NCI-H69 (cell line): Measurements from ENCODE around the gene EFNB1.
"Not testable (repeated sequence)": the region's sequence is repeated elsewhere in the genome, so short reads cannot be mapped to it uniquely, and the experiment has no call there.

Source experiments
- DNase-seq: peaks from one replicate; lab custom pipeline; 2025; lab: John Stamatoyannopoulos, UW

Gene EFNB1

DNA sequence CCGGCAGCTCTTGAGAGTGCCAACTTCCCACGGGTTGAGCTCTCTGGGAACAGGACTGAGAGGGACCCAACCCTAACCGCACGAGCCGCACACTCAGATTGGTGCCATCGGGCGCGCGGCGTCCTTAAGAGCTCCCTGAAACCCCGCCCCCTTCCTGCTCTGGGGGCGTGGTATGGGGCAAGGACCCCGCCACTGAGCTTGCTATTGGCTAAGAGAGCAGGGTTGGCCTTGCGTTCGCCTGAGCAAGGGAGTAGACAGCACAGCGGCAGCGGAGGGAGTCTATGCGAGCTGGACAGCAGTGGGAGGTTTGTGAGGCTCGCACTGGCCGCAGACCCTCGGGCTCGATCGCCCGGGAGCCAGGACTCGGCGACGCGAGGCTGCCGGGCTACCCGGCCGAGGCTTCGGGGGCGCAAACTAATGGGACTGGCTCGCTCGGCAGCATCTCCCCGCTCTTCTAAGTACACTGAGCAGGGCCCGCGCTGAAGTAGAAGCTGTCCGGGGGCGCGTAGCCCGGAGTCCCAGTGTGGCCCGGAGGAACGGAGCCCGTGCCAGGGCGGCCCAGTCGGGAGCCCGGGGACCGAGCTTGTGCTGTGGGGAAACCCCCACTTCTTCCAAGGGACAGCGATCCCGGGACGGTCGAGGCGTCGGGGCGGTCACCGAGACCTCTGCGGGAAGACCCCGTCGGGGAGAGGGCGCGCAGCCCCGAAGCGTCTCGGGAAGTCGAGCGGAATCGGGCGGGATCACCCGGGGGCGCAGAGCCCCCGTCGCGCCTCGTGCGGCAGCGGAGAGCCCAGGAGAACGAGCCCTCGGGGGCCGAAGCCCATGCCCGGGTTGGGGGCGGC is at the start of gene EFNB1:
Gene EFNB1, plus strand, starts transcription at position 282 of the 842 bp plus-strand sequence. CDS start 756 bp downstream, outside the sequence.
- peak; percentile 97 for DNase-seq

DNA sequence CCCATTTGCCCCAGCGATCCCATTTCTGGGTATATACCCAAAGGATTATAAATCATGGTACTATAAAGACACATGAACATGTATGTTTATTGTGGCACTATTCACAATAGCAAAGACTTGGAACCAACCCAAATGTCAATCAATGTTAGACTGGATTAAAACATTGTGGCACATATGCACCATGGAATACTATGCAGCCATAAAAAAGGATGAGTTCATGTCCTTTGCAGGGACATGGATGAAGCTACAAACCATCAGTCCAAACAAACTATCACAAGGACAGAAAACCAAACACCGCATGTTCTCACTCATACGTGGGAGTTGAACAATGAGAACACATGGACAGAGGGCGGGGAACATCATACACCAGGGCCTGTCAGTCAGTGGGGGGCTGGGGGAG is 47.5 kb upstream of the EFNB1 start:
- DNase-seq: not testable (repeated sequence)

DNA sequence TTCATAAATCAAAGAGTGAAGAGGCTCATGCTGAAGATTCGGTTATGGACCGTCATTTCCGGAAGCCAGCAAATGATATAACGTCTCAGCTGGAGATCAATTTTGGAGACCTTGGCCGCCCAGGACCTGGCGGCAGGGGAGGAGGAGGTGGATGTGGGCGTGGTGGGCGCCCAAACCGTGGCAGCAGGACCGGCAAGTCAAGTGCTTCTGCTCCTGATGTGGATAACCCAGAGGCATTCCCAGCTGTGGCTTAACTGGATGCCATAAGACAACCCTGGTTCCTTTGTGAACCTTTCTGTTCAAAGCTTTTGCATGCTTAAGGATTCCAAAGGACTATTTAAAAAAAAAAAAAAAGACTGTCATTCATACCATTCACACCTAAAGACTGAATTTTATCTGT is 44.0 kb upstream of the EFNB1 start:
- DNase-seq: peak; percentile 0

DNA sequence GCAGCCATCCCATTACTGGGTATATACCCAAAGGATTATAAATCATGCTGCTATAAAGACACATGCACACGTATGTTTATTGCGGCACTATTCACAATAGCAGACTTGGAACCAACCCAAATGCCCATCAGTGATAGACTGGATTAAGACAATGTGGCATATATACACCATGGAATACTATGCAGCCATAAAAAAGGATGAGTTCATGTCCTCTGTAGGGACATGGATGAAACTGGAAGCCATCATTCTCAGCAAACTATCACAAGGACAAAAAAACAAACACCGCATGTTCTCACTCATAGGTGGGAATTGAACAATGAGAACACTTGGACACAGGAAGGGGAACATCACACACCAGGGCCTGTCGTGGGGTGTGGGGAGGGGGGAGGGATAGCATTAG is 42.2 kb upstream of the EFNB1 start:
- not testable (repeated sequence) for DNase-seq

DNA sequence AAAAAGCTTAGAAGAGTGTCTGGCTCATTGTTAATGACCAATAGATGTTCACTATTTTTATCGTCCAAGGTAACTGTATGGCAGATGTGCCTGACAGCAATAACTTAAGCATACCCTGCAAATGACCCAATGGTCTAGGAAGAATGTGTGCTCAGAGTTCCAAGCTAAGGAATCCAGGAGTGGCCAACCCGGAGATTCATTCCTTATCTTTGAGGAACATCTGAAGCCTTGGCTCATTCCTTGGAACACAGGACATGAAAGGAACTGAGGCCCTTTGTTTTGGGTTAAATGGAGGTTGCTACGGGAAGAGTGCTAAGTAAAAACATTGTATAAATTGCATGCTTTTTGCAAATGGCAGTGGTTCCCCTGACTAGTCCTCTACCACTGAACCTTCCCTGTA is 38.9 kb upstream of the EFNB1 start:
- DNase-seq: no peak

DNA sequence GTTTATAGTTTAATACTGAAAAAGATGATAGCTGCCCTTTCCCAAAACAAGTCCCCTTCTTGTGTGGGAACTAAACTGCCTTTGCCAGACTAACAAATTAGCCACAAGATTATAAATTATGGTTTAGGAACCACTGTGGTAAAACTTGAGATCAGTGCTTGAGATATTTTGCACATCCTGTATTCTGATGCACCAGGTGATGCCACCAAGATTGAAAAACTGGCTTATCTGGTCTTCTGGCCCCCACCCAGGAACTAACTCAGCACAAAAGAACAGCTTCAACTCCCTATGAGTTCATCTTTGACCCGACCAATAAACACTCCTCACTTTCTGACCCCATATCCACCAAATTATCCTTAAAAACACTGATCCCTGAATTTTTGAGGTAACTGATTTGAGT is 36.7 kb upstream of the EFNB1 start:
- no peak for DNase-seq

DNA sequence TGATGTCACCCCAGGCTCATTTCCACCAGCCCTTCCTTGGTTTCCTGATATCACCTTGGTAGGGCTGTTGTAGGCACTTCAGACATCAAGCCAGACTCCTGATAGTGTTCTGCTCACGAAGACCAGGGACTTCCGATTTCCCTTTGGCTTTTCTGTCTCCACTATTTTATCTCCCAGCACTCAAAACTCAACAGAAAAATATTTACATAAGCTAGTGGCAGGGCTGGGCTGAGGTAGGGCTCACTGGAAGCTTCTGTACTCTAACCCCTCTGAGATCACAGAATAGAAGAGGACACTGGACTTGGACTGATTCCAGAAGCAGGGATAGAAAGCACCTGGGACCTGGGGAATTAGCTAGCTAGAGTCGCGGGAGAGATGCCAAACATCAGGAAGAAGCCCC is 34.4 kb upstream of the EFNB1 start:
- DNase-seq: no peak

DNA sequence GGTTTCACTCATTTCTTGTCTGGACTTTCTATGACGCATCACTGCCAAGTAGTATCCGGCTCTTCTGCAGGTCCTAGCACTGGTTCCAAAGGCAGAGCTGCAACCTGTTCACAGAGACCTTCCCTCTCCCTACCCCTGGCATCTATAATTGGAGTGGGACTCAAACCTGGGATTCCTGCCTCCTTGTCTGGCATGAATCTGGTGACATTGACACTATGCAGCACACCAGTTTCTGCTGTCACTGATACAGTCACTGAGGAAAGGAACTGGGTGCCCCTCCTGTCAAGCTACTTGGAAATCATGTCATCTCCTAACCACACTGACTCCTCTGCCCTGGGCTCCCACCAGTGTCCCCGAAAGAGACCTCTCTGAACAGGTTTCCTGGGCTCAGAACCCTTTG is 33.1 kb upstream of the EFNB1 start:
- DNase-seq: no peak

DNA sequence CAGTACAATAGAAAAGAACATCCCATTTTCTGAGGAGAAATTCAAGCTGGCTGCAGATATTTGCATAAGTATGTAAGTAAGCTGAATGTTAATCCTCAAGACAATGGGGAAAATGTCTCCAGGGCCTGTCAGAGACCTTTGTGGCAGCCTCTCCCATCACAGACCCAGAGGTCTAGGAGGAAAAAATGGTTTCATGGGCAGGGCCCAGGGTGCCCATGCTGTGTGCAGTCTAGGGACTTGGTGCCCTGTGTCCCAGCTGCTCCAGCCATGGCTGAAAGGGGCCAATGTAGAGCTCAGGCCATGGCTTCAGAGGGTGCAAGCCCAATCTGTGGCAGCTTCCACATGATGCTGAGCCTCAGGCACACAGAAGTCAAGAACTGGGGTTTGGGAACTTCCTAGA is 30.4 kb upstream of the EFNB1 start:
- not testable (repeated sequence) for DNase-seq

DNA sequence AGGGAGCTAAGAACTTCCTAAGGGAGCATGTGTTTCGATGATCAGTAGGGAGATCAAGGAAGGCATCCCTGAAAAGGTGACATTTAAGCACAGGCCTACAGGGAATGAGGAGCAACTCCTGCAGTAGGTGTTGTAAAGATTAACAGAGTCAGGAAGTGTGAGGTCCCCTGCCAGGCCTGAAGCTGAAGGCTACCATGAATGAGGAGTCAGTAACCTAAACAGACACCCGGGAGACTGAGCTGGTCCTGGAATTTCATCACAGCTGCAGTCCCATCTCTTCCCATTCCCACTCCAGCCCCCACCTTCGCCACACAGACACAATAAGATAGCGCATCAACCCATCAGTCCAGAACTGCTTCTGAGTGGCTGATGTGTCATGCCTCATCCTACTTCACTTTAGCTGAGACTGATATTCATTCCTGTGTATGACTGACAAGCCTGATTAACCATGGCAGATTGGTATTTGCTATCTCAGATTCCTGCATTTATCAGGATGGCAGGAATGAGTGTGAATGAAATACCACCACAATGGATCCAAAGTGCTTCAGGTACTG is 27.0 kb upstream of the EFNB1 start:
- no peak for DNase-seq

DNA sequence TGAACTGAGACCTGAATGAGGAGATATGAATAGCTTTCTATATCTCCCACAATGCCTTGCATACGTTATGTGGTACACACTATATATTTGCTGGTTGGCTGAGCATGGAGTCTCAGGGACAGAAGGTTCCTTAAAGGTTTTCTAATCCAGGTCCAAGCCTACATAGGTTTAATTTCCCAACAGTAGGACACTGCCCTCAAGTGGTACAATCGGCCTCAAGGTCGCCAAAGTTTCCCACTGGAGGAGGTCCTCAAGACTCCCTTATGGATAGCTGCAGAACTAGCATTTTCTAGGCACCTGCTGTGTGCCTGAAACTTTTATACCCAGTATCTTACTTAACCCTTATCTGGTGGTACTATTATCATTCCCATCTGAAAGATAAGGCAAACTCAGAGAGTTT is 21.0 kb upstream of the EFNB1 start:
- peak; percentile 4 for DNase-seq

DNA sequence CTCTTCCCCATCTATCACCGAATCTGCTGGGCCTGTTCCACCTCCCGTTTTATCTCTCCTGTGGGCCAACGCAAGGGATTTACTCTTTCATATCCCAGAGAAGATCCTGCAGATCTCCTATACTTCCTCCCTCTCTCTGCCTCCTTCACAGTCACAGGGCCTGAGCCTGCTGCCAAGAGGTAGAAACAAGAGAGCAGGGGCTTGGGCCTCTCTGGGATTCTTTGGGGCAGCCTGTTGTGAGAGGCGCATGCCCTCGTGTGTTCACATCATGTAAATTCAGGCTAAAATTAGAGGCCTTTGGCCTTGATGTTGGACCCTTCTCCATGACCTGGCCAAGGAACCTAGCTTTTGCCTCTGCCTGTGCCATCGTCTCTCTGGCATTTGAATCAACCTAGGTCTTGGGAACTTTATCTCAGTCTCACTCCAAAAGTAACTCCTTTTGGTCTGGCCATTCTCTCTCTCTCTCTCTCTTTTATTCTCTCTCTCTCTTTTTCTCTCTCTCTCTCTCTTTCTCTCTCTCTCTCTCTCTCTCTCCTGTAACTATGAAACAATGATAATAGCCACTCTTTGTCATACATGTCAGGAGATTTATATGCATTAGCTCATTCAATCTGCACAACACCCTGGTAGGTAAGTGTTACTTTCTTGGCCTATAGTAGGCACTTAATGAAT is 20.0 kb upstream of the EFNB1 start:
- DNase-seq: peak; percentile 1

DNA sequence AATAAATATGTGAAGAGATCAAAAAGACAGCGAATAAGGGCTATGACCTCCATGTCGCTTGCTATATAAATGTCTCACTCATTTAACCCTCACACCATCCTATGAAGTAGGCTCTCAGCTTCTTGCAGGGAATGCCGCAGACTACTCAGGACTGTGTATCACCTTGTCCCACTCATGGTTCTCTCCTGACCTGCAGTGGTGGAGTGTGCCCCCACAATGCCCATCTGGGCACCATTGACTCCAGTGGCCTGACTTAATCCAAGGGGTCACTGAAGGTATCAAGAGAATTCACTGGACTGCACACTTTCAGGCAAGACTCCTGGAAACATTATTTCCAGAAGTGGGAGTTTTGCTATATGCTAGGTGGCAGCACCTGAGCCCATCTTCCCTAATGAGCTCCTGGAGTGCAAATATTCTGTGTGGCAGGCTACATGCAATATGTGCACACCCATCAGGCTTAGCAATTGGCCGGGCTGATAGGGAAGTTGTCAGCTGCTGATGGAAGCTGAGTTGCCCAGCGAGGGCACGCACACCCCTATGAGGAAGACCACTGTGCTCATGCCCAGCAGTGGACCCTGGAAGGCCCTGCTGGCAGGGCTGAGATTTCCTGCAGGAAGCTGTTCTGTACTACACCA is 8.2 kb upstream of the EFNB1 start:
- DNase-seq: peak; percentile 33

DNA sequence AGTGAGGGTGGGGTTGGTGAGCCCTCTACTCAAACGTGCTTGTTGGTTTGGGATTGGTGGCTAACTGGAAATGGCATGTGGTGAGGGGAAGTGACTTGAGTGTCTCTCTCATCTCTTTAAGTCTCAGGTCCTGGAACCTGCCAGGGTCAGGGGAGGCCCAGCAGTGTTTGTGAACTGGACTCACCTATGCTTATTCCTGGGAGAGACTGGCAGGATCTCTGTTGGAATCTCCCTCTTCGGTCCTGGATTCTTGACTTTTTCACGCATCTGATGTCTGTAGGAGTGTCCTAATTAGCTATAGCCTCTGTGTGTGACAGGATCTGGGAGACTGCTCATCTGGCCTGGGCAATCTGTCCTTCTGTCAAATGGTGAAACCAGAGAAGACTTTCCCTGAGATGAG is 7.2 kb upstream of the EFNB1 start:
- DNase-seq: no peak

DNA sequence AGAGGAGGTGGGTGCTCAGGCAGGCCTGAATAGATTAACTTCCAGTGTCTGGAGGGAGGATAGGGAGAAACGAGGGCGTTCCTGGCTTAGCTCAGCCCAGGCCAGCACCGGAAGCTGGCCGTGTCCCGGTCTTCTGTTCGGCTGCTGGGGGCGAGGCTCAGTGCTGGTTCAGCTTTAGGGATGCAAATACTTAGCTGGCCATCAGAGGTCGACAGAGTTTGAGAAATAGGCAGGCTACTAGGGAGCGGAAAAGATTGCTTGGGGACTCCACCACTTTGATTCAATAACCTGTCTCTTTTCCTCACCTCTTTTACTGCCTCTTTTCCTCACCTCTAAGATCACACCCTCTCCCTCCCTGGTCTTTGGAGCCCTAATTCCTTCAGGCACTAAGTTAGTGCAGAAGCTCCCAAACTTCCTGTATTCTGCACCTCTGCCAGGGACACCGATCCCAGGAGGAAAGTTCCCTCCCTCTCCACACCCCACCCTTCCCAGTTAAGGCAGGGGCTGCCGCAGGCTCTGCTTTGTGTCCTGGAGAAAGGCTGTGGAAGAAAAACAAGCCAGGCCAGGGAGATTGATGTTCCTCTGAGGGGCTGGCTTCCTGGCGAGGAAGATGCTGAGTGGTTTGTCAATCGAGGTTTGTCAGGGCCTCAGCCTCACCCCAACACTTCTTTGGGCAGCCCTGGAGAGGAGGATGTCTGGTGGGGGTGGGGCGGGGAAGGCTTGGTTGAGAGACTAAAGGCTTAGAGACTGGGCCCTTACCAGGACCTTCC is 6.0 kb upstream of the EFNB1 start:
- peak; percentile 72 for DNase-seq

DNA sequence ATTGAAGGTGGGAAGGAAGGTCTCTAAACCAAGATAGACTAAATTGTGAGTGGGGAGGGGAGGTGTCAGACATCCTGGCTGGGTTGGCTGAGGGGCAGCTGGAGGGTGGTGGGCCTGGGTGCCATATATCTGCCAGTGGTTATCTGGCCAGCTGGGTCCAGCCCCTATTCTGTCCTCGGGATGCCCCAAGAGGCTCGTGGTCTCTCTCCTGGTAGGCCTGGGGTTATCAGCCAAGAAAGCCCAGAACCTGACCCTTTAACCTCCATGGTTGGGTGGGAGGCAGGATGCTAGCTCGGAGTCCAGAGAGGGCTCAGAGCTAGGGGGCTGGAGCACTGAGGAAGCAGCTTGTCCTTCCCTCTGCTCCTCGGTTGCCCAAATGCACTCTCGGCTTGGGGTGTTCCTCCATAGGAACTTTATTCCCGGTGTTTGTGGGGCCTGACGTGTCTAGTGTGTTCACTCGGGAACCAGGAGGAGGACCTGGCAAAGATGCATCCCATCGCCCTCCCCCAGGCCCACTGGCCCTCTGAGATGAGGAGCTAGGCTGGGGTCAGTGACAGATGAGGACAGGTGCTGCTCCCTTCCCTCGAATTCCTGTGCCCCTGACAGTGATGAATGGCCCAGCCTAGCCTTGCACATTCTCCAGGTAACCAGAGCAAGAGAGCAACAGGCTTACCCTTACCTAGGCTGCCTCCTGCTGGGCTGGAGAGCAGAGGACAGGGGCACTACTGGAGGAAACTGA is 5.2 kb upstream of the EFNB1 start:
- DNase-seq: no peak

DNA sequence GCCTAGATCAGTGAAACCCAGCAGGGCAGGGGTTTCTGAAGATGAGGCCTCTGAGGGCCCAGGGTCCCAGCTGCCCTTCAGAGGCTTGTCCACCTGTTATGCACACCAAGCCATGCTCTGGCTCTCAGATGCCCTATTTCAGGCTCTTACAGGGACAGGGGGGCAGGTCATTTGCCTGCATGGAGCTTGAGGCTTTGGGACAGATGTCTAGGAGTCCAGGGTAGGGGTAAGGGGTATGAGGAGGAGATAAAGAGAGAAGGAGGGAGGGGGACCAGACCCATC is 4.7 kb upstream of the EFNB1 start:
- no peak for DNase-seq

DNA sequence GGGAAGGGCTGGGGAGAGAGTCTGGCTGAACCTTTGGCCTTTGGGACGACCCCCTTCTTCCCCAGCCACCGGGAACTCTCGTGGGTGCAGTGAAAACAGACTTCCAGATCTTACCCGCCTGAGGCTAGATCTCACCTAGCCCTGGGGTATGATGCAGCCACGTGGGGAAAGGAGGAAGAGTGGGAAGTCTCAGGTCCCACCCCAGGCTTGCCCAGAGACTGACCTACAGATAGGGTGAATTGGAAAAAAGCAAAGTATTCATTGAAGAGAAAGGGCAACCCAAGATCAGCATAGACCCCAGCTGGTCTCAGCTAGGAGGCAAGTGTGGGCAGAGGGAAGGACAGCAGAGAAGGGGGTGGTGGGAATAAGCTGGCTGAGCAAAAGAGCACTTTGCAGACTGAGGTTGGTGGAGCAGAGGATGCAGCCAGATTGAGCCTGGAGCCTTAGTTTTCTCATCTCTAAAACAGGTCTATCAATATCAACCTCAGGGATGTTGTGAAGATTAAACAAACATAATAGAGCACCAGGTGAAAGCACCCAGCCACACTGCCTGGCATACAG is 4.2 kb upstream of the EFNB1 start:
- no peak for DNase-seq

DNA sequence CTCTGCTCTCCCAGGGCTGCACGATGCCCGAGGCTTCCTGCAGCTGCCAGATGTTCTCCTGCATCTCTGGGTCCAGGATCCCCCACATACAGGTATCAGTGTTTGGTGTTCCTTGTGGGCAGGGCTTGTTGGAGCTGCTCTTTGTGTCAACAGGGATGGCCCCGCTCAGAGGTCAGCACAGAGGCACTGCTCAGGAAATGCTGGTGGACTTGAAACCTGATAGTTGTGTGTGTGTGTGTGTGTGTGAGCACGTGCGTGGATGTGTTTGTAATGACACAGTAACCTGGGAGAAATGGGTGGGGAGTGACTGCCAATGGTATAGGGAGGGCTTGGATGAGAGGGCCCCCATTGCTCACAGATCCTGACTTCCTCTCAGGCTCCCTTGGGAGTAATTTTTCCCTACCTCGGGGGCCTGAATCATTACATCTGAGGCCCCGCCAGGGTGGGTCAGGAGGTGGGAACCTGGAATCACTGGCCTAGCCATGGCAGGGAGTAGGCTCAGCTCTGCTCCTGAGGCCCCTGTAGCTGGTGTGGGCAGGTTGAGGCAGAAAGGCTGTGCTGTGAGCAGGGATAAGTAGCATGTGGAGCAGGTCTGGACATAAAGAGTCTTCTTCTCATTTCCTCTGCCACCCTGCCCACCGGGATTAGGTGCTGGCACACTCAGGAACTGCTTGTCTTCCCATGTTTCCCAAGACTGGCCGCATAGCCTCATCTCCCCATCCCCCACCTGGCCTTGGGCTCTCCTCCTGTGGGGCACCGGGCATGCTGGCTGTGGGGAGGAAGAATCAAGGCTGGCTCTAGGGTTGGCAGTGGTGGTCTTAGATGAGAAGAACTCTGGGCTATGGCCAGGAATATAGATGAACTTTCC is 2.5 kb upstream of the EFNB1 start:
- peak; percentile 33 for DNase-seq

DNA sequence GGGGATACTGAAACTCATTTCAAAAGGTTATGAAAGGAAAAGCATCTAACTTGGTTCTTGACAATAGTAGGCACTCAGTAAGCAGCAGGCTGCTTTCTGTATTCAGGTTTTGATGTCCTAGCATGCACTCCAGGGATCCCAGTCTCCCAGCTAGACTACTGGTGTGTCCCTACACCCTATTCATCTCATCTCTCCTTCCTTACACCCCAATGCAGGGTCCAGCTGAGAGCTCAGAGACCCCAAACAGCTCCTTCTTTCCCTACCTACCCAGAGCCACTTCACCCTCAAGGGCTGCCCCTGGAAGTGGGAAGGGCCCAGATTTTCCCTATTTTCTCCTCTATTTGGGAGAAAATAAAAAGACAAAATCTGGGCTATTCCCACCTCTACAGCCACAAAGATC is 1.6 kb upstream of the EFNB1 start:
- no peak for DNase-seq
